Breast epithelium (tissue), 3 donors: ENCODE measurements around the gene ITPKB.

Experiments used
- POLR2A ChIP-seq: fragments of 450-650 bp; IDR thresholded peaks from one replicate; pipeline ENCODE4 v1.6.1; 2016; ENCODE audit warnings: antibody characterized with exemption, mild to moderate bottlenecking, moderate library complexity
- POLR2AphosphoS5 ChIP-seq, 3 donors: sonication (generic); formaldehyde crosslinking; IDR thresholded peaks; one replicate each; pipeline ENCODE4 v1.6.1; 2017; ENCODE audit warnings: antibody characterized with exemption in 3 of 3
- TF ChIP-seq, protein P1 (sequence below), 3 donors: fragments of 450-650 bp; IDR thresholded peaks; one replicate each; pipeline ENCODE4 v1.5.1; 2016 to 2017; ENCODE audit warnings: antibody characterized with exemption in 3 of 3, mild to moderate bottlenecking in 3 of 3, moderate library complexity in 3 of 3

DNA sequence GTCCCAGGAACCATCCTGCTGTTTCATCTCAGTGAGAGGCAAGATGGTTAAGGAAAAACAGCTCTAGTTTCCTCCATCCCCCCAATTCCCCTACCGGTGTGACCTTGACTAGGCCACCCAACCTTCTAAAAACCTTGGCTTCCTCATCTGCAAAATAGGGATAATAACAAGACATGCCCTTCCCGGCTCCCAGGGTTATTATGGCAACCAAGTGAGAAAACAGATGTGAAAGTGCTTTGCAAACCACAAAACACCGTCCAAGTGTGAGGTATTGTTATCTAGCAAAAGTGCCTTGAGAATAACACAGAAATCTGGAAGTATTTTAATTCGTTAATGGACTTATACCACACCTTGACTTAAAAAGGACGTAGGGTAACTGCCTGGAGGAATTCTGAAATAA lies 62.7 kb downstream of the ITPKB start:
- TF ChIP-seq, protein P1, sequence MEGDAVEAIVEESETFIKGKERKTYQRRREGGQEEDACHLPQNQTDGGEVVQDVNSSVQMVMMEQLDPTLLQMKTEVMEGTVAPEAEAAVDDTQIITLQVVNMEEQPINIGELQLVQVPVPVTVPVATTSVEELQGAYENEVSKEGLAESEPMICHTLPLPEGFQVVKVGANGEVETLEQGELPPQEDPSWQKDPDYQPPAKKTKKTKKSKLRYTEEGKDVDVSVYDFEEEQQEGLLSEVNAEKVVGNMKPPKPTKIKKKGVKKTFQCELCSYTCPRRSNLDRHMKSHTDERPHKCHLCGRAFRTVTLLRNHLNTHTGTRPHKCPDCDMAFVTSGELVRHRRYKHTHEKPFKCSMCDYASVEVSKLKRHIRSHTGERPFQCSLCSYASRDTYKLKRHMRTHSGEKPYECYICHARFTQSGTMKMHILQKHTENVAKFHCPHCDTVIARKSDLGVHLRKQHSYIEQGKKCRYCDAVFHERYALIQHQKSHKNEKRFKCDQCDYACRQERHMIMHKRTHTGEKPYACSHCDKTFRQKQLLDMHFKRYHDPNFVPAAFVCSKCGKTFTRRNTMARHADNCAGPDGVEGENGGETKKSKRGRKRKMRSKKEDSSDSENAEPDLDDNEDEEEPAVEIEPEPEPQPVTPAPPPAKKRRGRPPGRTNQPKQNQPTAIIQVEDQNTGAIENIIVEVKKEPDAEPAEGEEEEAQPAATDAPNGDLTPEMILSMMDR (IDR thresholded peaks at IDR 0.05) = no peak
- no peak for TF ChIP-seq POLR2A
- no peak for TF ChIP-seq POLR2AphosphoS5 (IDR thresholded peaks at IDR 0.05)
